Measurements from ENCODE around the gene TMEM128.
"Not testable (repeated sequence)": the region's sequence is repeated elsewhere in the genome, so short reads cannot be mapped to it uniquely, and the experiment has no call there.

Gene TMEM128

DNA sequence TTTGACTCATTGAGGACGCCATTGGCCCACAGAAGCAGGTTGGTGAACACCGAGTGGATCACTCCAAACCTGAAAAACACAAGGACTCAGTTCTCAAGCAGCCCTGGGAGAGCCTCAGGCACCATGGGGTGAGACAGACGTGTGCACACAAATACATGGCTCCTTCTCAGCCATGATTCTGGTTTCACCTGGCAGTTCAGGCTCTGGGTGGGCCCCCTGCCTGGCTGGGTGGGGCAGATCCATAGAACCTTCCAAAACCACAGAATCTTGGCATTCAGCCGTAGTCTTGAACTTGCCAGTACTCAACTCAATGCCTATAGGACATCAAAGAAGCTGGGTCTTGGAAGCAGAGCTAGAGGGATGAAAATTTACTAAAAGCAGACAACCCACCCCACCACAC is 45.5 kb downstream of the TMEM128 start:
- no peak for TF ChIP-seq CTCF (IDR thresholded peaks at IDR 0.05; ENCODE audit: low read depth, low read length, missing control alignments)
- H3K4me3 ChIP-seq (ENCODE audit: low read depth, low read length), result no peak overlapping the region
- DNase-seq (ENCODE audit: low read depth), result no peak
- in situ Hi-C loops (cut with HindIII; ENCODE audit: low sequenced_read_pairs), result no loop called here

- in situ Hi-C loops (cut with HindIII; ENCODE audit: low sequenced_read_pairs), result no loop called here
- no peak overlapping the region for H3K4me3 ChIP-seq (ENCODE audit: low read depth, low read length)
- no peak for TF ChIP-seq CTCF (IDR thresholded peaks at IDR 0.05; ENCODE audit: low read depth, low read length, missing control alignments)
- DNase-seq (ENCODE audit: low read depth), result no peak
Observed at GRCh38 chr4:4200624-4201023, 47.4 kb downstream of the TMEM128 start.

DNA sequence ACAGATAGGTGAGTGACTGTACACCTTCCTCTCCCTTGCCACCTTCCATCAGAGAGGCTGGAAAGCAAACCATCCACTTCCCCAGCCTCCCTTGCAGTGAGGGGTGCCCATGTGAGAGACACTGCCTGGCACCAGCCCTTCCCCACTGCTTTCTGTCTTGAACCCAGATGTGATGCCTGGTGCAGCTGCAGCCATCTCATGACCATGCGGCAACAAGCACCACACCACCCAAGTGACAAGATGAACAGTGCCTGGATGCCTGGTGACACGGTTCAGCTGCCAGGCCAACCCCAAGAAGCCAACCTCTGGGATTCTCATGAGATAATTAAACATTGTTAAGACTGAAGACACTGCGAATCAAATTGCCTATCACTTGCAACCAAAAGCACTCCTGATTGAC is 52.7 kb downstream of the TMEM128 start:
- no peak for DNase-seq (ENCODE audit: low read depth)
- in situ Hi-C loops (cut with HindIII; ENCODE audit: low sequenced_read_pairs), result no loop called here
- H3K4me3 ChIP-seq (ENCODE audit: low read depth, low read length), result no peak overlapping the region
- no peak for TF ChIP-seq CTCF (IDR thresholded peaks at IDR 0.05; ENCODE audit: low read depth, low read length, missing control alignments)

GRCh38 chr4:4188557-4188956 is 59.5 kb downstream of the TMEM128 start:
- DNase-seq (ENCODE audit: low read depth); H3K4me3 ChIP-seq (ENCODE audit: low read depth, low read length); in situ Hi-C loops (cut with HindIII; ENCODE audit: low sequenced_read_pairs): not testable (repeated sequence)

All from astrocyte of the cerebellum (primary cell).